DMS79 (cell line): ENCODE results near the gene BTNL9.
"Not testable (repeated sequence)": the region's sequence is repeated elsewhere in the genome, so short reads cannot be mapped to it uniquely, and the experiment has no call there.

Experiments
- DNase-seq: peaks from one replicate; lab custom pipeline; 2025; lab: John Stamatoyannopoulos, UW

Gene BTNL9

DNA sequence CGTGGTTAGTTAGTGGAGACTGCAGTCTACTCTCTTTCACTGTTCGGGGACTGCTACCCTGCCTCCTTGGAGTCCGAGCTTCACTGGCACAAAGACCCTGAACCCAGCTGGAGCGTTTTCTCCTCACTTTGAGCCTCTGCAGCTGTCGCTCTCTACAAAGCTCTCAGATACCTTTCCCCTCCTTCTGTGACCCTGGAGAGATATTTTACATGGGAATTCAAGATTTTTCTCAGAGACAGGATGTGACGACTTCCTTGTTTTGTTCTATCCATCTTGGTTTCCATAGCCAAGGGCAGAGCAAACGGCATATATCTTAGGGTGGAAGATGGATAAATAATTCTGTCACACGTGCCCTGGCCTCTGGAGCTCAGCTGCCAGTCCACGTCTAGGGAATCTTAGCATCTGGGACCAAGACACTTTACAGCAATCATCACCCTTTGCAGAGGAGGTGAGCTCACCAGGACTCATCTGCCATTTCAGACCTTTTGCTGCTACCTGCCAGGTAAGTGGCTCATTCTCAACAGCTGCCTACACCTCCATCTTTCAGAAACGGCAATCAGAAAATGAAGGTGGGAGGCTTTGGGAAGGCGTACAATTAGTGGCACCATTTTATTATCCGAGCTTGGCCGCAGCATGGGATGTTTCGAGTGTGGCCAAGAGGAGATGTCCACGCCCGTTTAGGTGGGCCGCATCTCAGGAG lies at the start of gene BTNL9:
Gene BTNL9 (plus strand): TSS at position 336 of the 700 bp plus-strand sequence. CDS start 5,224 bp downstream, outside the sequence.
- no peak for DNase-seq

DNA sequence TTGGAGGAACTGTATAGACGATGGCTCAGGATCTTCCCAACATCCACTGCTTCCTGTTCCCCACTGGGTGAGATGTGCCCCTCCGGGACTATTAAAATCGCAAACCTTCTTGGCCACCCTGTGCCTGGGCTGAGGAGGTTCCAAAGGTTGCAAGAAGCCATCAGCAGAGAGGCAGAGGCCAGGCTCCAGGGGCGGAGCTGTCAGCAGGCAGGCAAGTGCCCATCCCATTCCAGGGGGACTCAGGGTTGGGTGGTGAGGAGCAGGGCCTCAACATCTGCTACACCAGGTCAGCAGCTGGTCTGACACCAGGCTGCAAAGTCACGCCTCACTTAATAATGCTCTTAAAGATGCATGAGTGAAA lies 49.2 kb upstream of the BTNL9 start:
- no peak for DNase-seq

DNA sequence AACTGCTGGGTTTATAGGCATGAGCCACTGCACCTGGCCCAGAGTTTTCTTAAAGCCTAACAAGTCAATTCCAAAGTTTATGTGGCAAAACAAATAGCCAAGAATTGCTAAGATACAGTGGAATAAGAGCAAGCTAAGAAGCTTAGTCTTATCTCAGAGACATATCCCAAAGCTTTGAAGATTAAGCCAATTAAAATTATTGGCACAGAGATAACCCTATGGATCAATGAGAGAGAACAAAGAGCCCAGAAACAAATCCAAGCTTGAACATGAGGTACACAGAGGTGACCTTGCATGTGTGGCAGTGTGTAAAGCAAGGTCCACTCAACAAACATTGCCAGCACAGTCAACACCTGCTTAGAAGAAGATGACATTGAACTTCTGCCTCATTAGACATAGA lies 38.1 kb upstream of the BTNL9 start:
- DNase-seq = no peak

DNA sequence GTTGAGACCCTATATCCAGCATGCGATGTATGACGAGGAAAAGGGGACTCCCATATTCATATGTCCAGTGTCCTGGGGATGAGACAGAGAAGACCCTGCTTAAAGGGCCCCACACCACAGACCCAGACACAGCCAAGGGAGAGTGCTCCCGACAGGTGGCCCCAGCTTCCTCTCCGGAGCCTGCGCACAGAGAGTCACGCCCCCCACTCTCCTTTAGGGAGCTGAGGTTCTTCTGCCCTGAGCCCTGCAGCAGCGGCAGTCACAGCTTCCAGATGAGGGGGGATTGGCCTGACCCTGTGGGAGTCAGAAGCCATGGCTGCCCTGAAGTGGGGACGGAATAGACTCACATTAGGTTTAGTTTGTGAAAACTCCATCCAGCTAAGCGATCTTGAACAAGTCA lies 34.3 kb upstream of the BTNL9 start:
- no peak for DNase-seq

DNA sequence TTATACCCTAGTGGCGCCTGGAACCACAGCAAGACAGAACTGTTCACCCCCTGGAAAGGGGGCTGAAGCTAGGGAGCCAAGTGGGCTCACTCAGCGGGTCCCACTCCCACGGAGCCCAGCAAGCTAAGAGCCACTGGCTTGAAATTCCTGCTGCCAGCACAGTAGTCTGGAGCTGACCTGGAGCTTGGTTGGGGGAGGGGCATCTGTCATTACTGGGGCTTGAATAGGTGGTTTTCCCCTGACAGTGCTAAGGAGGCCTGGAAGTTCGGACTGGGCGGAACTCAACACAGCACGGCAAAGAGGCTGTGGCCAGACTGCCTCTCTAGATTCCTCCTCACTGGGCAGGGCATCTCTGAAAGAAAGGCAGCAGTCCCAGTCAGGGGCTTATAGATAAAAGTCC lies 31.9 kb upstream of the BTNL9 start:
- DNase-seq = no peak

DNA sequence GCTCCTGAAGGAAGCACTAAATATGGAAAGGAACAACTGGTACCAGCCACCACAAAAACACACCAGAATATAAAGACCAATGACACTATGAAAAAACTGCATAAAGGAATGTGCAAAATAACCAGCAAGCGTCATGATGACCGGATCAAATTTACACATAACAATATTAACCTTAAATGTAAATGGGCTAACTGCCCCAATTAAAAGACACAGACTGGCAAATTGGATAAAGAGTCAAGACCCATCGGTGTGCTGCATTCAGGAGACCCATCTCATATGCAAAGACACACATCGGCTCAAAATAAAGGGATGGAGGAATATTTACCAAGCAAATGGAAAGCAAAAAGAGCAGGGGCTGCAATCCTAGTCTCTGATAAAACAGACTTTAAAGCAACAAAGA lies 30.0 kb upstream of the BTNL9 start:
- DNase-seq = not testable (repeated sequence)

DNA sequence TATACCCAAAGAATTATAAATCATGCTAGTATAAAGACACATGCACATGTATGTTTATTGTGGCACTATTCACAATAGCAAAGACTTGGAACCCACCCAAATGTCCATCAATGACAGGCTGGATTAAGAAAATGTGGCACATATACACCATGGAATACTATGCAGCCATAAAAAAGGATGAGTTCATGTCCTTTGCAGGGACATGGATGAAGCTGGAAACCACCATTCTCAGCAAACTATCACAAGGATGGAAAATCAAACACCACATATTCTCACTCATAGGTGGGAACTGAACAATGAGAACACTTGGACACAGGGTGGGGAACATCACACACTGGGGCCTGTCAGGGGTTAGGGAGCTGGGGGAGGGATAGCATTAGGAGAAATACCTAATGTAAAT lies 25.4 kb upstream of the BTNL9 start:
- not testable (repeated sequence) for DNase-seq

DNA sequence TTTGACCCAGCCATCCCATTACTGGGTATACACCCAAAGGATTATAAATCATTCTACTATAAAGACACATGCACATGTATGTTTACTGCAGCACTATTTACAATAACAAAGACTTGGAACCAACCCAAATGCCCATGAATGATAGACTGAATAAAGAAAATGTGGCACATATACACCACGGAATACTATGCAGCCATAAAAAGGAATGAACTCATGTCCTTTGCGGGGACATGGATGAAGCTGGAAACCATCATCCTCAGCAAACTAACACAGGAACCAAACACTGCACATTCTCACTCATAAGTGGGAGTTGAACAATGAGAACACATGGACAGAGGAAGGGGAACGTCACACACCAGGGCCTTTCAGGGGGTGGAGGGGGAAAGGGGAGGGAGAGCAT lies 22.6 kb upstream of the BTNL9 start:
- DNase-seq = not testable (repeated sequence)

DNA sequence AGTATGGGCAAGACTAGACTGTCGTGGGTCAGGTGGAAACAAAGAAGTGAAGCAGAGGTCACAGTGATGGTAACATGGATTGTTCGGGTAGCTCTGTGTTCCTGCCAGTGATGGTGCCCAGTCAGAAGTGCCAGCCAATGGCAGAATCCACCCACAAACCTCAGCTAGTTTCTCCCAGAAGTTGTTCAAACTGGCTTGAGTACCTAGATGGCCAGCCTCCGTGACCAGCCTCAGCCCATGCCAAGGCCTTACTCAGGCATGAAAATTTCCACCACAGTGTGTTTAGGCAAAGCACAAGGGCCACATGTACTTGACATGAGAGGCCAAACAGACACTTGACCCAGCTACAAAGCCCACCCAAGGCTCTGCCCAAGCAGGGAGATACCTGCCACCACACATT lies 19.4 kb upstream of the BTNL9 start:
- no peak for DNase-seq

DNA sequence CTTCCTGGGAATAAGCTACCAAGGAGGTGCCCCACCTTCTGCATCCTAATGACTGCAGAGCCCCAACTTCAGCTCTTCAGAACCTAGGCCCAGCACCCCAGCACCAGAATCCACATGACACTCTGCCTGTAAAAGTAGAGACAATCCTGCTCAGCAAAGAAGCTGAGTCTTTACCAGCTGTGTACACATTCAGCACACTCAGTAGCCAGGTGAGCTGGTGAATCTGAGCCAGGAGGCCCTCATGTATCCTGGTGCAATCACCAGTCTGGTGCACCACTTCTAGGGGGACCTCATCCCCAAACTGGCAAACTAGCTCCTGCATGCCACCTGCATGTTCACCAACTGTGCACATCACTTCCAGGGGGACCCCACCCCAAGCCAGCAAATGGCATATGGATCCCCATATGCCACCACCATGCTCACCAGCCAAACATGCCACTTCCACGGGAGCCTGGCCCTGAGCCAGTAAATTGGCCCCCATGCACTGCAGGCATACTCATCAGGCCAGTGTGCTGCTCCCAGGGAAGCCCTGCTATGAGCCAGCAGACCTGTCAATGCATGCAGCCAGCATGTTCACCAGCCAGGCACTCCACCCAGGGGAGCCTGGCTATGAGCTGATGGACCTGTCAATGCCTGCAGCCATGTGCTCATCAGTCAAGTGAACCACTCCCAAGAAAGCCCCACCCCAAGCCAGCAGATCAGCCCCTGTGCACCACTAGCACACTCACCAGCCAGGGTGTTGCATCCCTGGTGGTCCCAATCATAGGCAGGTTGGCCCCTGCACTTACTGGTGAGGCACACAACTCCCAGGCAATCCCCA lies 15.6 kb upstream of the BTNL9 start:
- DNase-seq = no peak

DNA sequence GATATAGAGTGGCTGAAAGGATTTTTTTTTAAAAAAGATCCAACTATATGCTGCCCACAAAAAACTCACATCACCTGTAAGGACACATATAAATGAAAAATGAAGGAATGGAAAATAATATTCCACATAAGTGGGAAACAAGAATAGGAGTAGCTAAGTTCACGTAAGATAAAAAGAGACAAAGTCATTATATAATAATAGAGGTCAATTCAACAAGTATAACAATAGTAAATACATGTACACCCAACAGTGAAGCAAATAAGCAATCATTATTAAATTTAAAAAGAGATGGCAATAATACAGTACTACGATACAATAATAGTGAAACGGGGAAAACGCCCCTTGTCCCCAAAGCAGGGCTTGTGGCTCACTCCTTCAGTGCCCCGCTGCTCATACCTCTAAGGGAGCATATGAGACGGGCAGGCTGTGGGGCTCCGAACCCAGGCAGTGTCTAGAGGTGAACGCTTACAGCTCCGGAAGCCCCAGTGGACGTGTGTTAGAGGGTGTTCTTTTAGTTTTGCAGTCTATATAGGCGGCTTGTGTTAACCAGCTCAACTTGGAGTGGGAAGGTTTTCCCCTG lies 12.5 kb upstream of the BTNL9 start:
- no peak for DNase-seq

DNA sequence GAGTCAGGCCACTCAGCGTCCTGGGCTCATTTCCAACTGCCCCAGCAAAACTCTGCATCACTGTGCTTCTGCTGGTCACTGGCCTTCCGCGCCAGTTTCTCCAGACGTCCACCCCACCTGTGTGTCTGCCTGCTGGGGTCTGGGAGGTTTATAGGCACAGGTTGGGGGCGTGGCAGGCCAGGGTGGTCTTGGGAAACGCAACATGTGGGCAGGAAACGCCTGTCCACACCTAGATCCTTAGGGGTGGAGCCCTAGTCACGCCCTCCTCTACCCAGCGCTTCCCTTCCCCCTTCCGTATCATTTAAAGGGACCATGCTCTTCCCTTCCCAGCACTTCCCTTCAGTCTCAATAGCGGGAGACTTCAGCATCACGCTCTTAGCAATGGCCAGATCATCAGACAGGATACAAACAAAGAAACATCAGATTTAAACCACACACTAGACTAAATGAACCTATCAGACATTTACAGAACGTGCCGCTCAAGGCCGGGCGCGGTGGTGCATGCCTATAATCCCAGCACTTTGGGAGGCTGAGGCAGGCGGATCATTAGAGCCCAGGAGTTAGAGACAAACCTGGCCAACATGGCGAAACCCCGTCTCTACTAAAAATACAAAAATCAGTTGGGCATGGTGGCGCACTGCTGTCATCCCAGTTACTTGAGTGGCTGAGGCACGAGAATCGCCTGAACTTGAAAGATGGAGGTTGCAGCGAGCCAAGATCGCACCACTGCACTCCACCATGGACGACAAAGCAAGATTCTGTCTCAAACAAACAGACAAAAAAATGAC lies 11.8 kb upstream of the BTNL9 start:
- no peak for DNase-seq

DNA sequence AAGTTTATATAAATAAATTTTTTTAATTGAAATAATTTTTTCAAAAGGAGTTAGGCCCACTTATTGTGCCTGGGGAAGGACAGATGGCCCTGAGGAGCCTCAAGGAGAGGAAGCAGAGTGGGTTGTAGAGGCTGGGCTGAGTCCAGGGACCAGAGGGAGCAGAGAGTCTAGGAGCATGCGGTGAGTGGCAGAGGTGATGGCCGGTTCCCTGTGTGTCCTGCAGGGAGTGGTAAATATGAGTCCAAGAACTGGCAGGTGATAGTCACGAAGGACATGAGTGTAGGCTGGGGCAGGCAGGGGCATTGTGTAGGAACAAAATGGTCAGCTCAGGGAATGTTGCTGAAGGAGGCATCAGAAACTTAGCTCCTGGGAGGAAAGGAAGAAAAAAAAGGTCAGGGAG lies 8.3 kb upstream of the BTNL9 start:
- DNase-seq = no peak

DNA sequence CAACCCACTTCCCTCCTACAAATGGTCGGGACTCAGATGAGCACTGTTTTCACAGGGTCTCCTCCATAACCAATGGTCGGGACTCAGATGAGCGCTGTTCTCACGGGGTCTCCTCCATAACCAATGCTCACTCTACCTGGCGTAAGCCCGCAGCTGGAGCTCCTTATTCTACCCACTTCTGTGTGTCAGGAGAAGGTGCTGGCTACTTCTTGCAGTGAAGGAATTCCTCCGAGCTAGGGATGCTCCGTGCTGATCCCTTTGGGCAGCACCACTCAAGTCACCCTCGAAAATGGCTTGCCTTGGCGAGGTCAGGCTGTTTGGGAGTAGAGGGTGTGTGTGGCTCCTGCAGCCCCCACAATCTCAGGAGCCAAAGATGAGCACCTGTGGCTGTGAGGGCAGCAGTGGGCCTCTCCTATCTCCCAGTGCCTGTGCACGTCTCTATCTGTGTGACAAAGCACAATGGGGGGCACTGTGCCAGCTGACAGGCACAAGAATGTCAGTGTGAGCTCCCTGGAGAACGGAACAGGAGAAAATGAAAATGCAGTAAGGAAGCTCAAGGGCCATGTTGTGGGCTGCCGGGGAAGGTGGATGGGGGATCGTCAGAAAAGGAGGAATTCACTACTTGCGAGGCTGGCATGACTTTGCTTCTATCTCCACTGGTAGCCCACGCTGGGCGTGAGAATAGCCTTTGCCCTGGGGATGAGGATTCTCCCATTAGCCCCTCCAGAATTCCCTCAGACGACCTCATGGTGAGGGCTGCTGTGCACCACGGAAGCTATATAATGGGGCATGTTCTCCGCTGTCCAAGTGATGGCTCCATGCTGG lies 3.9 kb upstream of the BTNL9 start:
- DNase-seq = no peak

DNA sequence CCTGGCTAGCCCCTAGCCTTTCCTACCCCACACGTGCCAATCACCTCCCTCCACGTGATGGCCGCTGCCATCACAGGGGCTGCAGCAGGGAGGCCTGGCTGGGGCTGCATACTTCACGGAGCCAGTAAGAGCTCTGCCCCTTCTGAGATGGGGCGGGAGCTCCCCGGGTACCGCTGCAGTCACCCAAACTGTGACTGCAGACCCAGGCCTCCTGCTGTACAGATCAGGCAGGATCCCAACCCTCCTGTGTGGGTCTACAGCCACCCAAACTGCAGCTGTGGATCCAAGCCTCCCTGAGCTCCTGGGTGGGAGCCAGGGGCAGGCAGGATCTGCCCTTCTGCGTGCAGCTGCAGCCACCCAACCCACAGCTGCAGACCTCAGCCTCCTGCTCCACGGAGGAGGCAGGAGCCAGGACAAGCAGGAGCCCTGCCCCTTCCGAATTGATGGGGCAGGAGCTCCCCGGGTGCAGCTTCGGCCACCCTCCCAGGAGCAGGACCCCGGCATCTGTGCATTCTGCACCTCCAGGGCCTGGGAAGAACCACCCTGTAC lies 3.2 kb upstream of the BTNL9 start:
- DNase-seq = no peak

DNA sequence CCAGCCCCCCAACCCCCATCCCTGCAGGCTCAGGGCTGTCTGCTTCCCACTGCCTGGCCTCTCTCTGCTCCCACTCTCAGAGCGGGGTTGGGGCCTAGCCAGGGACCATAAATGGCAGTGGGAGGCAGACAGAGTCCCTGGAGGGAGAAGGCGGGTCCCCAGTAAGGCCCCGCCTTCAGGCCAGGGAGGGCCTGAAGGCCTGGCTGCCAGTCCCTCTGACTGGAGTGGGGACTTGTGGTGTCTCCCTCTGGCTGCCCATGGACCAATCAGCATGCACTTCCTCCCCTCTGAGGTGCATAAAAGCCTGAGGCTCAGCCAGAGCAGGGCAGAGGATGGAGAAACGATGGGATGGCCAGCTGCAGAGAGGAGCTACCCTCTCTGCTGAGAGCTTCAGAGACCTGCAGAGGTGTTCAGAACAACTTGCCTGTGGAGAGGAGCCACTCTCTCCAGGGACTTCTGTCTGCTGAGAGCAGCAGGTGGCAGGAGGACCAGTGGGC lies 2.7 kb upstream of the BTNL9 start:
- no peak for DNase-seq

DNA sequence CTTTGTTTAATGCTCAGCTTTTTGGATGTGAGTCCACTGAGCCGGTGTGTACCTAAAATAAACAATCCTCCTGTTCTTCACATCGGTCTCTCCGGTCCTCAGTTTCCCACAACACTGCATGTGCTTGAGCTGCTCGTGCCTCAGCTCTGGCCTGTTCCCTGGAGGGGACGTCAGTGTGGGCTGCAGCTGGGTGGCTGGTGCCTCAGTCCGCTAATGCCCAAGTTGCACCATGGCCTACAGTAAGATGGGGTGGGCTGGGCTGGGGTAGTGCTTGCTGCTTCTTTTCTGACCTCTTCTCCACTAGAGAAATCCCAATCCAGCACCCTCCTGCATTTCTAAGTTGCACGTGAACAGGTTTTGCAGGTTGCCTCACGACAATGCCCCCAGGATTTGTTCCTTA lies 595 bp upstream of the BTNL9 start:
- no peak for DNase-seq

DNA sequence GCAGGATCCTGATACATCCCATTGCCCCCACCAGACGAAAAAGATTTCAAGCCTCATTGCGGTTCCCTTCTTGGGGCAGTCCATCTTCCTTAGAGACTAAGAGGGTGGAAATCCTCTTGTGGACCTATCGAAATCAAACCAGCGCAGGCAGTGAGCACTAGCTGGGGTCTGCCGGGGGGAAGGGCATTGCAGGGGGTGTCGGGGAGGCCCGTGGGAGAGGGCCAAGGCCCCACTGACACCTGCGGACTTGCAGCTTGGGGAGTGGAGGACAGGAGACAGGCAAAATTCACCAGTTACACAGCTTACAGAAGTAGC lies 522 bp downstream of the BTNL9 start:
- DNase-seq = no peak

DNA sequence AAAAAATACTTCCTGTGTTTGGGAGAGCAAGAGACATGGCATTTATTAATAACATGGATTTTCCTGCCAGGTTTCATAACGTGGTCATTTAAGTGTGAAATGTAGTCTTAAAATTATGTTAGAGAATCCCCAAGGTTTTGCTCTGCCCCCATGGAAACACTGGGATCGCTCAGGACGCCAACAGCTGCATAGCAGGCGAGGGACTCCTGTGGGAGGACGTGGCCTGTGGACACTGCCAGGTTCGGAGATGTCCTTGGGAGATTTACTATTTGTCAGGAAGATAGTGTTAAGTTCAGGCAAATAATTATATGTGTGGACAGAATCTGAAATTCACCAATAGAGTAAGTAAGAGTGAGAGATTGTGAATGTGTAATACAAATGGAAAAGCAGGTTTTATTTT lies 977 bp downstream of the BTNL9 start:
- no peak for DNase-seq

DNA sequence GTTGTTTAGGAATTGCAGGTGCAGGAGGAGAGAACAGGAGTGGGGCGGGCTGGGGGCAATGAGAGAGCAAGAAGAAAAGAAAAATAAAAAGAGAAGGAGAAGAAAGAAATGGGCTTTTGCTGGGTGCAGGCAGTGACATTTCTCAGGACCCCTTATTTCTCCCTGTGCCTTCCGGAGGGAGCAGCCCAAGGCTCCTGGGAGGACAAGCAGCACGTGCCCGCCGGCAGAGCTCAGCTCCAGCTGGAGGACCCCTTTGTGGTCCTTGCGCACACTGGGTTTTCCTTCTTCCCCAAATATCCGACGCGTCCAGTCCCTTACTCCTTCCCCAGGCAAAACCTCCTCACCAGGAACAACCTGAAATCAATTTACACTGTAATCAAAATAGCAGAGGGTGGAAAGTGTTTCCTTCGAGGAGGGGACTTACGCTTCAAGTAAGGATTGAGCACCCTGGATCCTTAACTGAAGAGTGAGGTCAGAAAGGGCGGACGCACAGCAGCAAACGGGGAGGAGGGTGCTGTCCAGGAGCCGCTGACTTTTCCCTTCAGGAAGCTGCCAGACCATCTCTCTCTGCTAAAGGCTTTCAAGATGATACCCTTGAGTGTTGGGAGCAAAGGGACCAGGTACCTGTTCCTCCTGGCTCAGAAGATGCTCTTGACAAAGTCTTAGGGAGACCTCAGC lies 2.1 kb downstream of the BTNL9 start:
- DNase-seq = no peak

DNA sequence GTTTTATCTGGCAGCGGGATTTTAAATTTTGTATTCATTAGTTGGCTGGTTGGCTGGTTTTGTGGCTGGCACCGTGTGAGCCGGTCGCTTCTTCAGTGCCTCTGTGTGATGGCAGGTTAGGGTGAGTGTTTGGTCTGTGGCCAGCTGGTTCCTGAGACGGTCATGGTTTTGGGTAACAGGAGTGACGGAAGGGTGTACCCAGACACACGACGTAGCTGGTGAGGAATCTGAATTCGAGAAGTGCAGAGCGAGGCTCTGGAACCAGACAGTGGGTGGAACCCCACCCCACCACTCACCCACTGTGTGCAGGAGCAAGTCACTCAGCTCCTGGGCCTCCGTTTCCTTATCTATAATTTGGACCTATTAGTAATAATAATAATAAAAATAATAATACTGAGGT lies 2.7 kb downstream of the BTNL9 start:
- no peak for DNase-seq
